CD4-positive, alpha-beta T cell treated with Interleukin-15 for 4 hours (primary cell): ENCODE measurements around the gene COQ5.
"Not testable (repeated sequence)": the region's sequence is repeated elsewhere in the genome, so short reads cannot be mapped to it uniquely, and the experiment has no call there.

Experiments used
- DNase-seq: peaks from one replicate; pipeline ENCODE4 v3.0.0-alpha.2; 2020; ENCODE audit warnings: low spot score

Gene COQ5

GRCh38 chr12:120529641-120530417 lies 871 bp upstream of the COQ5 start:
- no peak for DNase-seq

- no peak for DNase-seq
Measured at GRCh38 chr12:120522568-120522967, 6.4 kb downstream of the COQ5 start.

- DNase-seq: not testable (repeated sequence)
Measured at GRCh38 chr12:120519324-120519723, 9.6 kb downstream of the COQ5 start.

- no peak for DNase-seq
Measured at GRCh38 chr12:120515496-120515895, 13.5 kb downstream of the COQ5 start.

- DNase-seq: no peak
Measured at GRCh38 chr12:120514002-120514401, 15.0 kb downstream of the COQ5 start.

- no peak for DNase-seq
Measured at GRCh38 chr12:120508537-120508936, 20.4 kb downstream of the COQ5 start.

GRCh38 chr12:120504587-120504986 lies 24.4 kb downstream of the COQ5 start:
- DNase-seq: no peak

- no peak for DNase-seq
Measured at GRCh38 chr12:120500581-120500980, 28.4 kb downstream of the COQ5 start.

GRCh38 chr12:120498870-120499515 lies 30.0 kb downstream of the COQ5 start:
- DNase-seq: no peak

GRCh38 chr12:120497524-120498150 lies 31.3 kb downstream of the COQ5 start:
- no peak for DNase-seq

- peak; percentile 58 for DNase-seq
Measured at GRCh38 chr12:120496413-120497340, 32.3 kb downstream of the COQ5 start.

- peak; percentile 97 for DNase-seq
Measured at GRCh38 chr12:120495731-120496412, 33.1 kb downstream of the COQ5 start, which contains the start of gene DYNLL1. DYNLL1 (plus strand) TSS chr12:120496113; CDS start chr12:120496422, 309 bp downstream.

- no peak for DNase-seq
Measured at GRCh38 chr12:120495186-120495730, 33.7 kb downstream of the COQ5 start.

GRCh38 chr12:120490833-120491512 lies 38.0 kb downstream of the COQ5 start:
- DNase-seq: no peak

- DNase-seq: no peak
Measured at GRCh38 chr12:120490325-120490724, 38.6 kb downstream of the COQ5 start.

GRCh38 chr12:120489018-120489417 lies 39.9 kb downstream of the COQ5 start:
- DNase-seq: no peak

GRCh38 chr12:120488057-120488640 lies 40.8 kb downstream of the COQ5 start:
- no peak for DNase-seq

GRCh38 chr12:120487552-120487951 lies 41.4 kb downstream of the COQ5 start:
- not testable (repeated sequence) for DNase-seq

- no peak for DNase-seq
Measured at GRCh38 chr12:120485961-120486881, 42.7 kb downstream of the COQ5 start.
